GM12872 (cell line): ENCODE measurements around the gene ERICH6B.

ENCODE experiments used
- CTCF ChIP-seq: IDR thresholded peaks from 3 replicates; pipeline ENCODE4 v1.5.1; 2011; ENCODE audit warnings: low read depth, mild to moderate bottlenecking, low read length, moderate library complexity; ENCODE audit not compliant: insufficient read depth

The ERICH6B gene

GRCh38 chr13:45575146-45575829 lies 40.3 kb downstream of the ERICH6B start:
- TF ChIP-seq CTCF: no peak

GRCh38 chr13:45565331-45565730 lies 50.2 kb downstream of the ERICH6B start:
- no peak for TF ChIP-seq CTCF

GRCh38 chr13:45564133-45564776 lies 51.3 kb downstream of the ERICH6B start:
- no peak for TF ChIP-seq CTCF

DNA sequence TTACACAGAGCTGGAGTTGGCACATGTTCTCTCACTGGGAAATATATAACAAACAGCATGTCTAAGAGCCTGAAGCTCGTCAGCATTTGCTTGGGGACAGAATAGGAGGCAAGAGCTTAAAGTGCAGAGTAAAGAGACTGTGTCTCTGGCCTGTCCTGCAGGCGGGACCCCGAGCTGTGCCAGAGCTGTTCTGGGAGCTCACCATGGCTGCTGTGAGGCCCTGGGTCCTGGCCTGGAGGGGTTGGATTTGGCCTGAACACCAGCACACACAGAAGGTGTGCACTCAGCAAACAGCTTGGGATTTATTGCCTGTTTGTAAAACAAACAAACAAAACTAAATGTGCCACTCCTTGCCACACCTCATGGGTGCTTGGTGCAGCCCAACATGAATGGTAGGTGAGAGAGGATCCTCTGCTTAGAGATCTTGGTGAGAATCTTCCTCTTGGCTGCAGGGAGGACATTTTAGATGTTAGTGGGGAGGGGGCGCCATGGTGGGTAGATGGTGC lies 60.9 kb downstream of the ERICH6B start:
- no peak for TF ChIP-seq CTCF

DNA sequence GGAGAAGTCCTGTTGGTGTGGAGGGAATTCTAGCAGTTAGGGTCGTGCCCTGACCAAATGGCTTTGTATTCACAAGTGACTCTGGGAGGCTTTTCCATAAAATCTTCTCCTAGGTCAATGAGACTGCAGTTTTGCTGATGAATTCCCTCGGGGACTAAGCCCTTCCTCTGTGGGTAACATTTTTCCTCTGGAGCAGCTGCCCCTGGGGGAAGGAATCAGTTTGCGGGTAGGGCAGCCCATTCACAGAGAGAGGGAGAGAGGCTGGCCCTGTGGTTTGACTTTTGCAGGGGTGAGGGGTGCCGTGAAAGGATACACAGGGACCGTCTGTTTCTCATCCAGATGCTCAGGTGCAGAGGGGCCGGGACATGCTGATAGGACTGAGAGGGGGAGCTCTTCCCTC lies 67.3 kb downstream of the ERICH6B start:
- no peak for TF ChIP-seq CTCF

- no peak for TF ChIP-seq CTCF
These were observed 69.2 kb downstream of the ERICH6B start for GRCh38 chr13:45546410-45546765.

DNA sequence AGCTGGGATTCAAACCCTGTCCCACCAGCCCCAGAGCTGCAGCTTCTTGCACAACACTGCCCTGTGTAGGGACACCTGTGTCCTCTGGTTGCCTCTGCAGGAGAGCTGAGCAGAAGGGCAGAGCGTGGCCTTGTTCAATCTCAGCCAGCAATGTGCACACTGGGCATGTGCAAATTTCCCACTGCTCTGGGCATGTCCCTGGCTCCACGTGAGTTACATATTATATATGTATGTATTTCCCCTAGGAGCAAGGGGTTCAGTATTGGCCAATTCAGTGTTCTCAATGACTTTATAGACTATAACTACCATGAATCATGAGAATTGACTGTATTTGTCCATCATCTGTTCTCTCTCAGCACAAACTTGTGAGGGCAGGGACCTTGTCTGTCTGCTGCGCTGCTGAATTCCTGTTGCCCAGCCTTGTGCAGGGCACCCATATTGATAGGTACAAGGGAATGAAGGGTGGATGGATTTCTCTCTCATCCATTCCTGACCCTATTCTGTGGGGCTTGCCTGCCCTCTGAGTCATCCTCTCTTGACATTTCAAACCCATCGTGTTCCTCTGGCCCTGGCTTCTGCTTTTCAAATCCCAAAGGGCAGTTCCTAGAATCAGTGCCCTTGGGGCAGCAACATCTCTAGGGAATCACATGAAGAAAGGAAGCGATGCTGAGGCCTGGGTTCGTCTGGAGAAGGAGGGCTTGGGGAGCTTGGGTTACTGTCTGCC lies 69.7 kb downstream of the ERICH6B start:
- no peak for TF ChIP-seq CTCF
